ENCODE measurements around the gene ASAH2.

DNA sequence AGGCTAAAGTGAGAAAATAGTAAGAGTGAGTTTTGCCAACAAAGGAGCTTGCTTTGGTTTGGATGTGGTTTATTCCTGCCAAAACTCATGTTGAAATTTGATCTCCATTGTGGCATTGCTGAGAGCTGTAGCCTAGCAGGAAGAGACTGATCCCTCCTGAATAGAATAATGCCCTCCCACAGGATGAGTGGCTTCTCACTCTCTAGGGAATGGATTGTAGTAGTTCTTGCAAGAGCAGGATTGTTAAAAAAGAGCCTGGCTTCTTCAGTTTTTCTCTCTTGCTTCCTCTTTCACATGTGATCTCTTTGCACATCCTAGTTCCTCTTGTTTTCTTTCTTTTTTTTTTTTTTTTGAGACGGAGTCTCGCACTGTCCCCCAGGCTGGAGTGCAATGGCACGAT is 34.4 kb downstream of the ASAH2 start:
- TF ChIP-seq MAX (IDR thresholded peaks at IDR 0.05) (no peak), RAD21 (IDR thresholded peaks at IDR 0.05; ENCODE audit: low read depth) (no peak), TCF12 (IDR thresholded peaks at IDR 0.05; ENCODE audit: low read depth) (no peak), FOXM1 (IDR thresholded peaks at IDR 0.05; ENCODE audit: borderline replicate concordance, low read depth) (no peak), EP300 (IDR thresholded peaks at IDR 0.05; ENCODE audit: borderline replicate concordance) (no peak), CEBPB (IDR thresholded peaks at IDR 0.05) (no peak), YY1 (IDR thresholded peaks at IDR 0.05; ENCODE audit: low read depth) (no peak), NFIC (IDR thresholded peaks at IDR 0.05) (no peak), TAF1 (IDR thresholded peaks at IDR 0.05; ENCODE audit: low read depth) (no peak), ZBTB7A (IDR thresholded peaks at IDR 0.05; ENCODE audit: low read depth) (no peak), CREB1 (IDR thresholded peaks at IDR 0.05; ENCODE audit: low read depth) (no peak)
- TF ChIP-seq, protein P1, sequence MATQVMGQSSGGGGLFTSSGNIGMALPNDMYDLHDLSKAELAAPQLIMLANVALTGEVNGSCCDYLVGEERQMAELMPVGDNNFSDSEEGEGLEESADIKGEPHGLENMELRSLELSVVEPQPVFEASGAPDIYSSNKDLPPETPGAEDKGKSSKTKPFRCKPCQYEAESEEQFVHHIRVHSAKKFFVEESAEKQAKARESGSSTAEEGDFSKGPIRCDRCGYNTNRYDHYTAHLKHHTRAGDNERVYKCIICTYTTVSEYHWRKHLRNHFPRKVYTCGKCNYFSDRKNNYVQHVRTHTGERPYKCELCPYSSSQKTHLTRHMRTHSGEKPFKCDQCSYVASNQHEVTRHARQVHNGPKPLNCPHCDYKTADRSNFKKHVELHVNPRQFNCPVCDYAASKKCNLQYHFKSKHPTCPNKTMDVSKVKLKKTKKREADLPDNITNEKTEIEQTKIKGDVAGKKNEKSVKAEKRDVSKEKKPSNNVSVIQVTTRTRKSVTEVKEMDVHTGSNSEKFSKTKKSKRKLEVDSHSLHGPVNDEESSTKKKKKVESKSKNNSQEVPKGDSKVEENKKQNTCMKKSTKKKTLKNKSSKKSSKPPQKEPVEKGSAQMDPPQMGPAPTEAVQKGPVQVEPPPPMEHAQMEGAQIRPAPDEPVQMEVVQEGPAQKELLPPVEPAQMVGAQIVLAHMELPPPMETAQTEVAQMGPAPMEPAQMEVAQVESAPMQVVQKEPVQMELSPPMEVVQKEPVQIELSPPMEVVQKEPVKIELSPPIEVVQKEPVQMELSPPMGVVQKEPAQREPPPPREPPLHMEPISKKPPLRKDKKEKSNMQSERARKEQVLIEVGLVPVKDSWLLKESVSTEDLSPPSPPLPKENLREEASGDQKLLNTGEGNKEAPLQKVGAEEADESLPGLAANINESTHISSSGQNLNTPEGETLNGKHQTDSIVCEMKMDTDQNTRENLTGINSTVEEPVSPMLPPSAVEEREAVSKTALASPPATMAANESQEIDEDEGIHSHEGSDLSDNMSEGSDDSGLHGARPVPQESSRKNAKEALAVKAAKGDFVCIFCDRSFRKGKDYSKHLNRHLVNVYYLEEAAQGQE (IDR thresholded peaks at IDR 0.05; ENCODE audit: low read depth) = no peak
- TF ChIP-seq, protein P2, sequence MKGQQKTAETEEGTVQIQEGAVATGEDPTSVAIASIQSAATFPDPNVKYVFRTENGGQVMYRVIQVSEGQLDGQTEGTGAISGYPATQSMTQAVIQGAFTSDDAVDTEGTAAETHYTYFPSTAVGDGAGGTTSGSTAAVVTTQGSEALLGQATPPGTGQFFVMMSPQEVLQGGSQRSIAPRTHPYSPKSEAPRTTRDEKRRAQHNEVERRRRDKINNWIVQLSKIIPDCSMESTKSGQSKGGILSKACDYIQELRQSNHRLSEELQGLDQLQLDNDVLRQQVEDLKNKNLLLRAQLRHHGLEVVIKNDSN (IDR thresholded peaks at IDR 0.05) = no peak
